GM21367 (cell line): Measurements from ENCODE around the gene VAMP8.
"Not testable (repeated sequence)": the region's sequence is repeated elsewhere in the genome, so short reads cannot be mapped to it uniquely, and the experiment has no call there.

Experiments
- ATAC-seq: cut with Tn5 transposase; IDR thresholded peaks from one replicate; pipeline ENCODE4 v1.9.1; 2021; ENCODE audit not compliant: unreplicated experiment

The VAMP8 gene

GRCh38 chr2:85615413-85615728 lies 38.0 kb downstream of the VAMP8 start:
- no peak for ATAC-seq

- not testable (repeated sequence) for ATAC-seq
These were observed 40.3 kb downstream of the VAMP8 start for GRCh38 chr2:85617723-85618122.

GRCh38 chr2:85619617-85620016 lies 42.2 kb downstream of the VAMP8 start:
- no peak for ATAC-seq

- ATAC-seq = no peak
These were observed 44.0 kb downstream of the VAMP8 start for GRCh38 chr2:85621338-85621737.

GRCh38 chr2:85623991-85624390 lies 46.6 kb downstream of the VAMP8 start:
- no peak for ATAC-seq

GRCh38 chr2:85628658-85629057 lies 51.3 kb downstream of the VAMP8 start:
- ATAC-seq = no peak

- no peak for ATAC-seq
These were observed 53.9 kb downstream of the VAMP8 start for GRCh38 chr2:85631316-85631715.
